SKM-1 (cell line): Measurements from ENCODE around the gene CCDC68.
"Not testable (repeated sequence)": the region's sequence is repeated elsewhere in the genome, so short reads cannot be mapped to it uniquely, and the experiment has no call there.

ENCODE experiments used
- DNase-seq: peaks from one replicate; lab custom pipeline; 2025; ENCODE audit not compliant: unreplicated experiment; lab: John Stamatoyannopoulos, UW

Gene CCDC68, protein sequence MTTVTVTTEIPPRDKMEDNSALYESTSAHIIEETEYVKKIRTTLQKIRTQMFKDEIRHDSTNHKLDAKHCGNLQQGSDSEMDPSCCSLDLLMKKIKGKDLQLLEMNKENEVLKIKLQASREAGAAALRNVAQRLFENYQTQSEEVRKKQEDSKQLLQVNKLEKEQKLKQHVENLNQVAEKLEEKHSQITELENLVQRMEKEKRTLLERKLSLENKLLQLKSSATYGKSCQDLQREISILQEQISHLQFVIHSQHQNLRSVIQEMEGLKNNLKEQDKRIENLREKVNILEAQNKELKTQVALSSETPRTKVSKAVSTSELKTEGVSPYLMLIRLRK

GRCh38 chr18:54958704-54959625 is at the start of gene CCDC68:
CCDC68 (minus strand) TSS chr18:54959461; CDS start chr18:54942791, 16,670 bp downstream.
- DNase-seq, result no peak

- no peak for DNase-seq
Measured at GRCh38 chr18:55007602-55008001, 48.3 kb upstream of the CCDC68 start.

- no peak for DNase-seq
Measured at GRCh38 chr18:55003695-55004094, 44.4 kb upstream of the CCDC68 start.

DNA sequence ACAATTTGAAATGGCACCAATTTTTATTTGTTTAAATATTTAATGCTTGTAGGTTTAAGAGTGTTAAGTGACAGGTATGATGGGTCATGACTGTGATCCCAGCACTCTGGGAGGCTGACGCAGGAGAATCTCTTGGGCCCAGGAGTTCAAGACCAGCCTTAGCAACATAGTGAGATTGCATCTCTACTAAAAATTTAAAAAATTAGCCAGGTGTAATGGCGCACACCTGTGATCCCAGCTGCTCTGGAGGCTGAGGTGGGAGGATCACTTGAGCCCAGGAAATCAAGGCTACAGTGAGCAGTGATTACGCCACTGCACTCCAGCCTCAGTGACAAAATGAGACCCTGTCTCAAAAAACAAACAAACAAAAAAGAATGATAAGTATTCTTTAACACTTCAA is 43.0 kb upstream of the CCDC68 start:
- no peak for DNase-seq

DNA sequence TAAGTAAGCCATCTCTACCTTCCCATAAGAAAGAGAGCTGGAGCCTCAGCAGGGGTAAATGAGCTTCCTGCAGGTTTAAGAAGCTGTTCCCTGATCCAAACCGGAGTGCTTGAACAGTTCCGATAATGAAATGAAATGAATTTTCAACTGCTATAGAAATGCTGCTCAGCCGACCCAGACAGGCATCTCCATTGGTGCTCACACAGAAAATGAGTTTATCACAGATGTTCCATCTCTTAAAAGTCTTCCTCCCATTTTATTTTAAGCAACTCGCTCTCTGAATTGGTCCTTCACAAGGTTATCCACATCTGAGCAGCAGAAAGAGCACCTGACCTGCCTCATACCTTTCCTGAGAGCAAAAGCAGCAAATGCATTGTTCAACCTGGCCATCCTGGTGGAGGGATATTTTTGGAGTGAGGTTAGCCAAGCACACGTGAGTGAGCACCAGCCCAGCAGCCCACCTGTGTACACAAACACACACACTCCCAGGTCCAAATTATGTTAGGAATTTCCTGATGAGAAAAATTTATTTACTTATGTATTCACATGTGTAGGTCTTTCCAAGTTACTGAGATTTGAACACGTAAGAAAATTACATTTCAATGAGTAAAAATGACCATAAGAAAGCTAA is 42.2 kb upstream of the CCDC68 start:
- no peak for DNase-seq

DNA sequence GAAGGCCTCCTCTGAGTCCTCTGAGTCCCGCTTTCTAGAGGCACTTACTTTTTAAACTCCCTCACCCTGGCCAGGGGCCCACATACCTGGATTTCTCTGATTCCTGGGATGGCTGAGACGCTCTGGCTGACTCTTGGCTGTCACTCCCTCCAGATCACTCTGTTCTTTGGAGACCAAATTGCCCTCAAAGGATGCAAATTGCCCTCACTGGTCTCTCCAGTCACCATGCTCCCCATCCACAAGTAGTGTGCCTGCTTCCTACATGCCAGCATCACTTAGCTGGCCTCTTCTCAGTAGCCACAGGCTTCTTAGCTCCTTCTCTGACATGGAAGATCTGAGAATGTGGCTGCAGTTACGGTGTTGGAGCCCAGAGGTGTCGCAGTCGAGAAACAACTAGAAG is 41.3 kb upstream of the CCDC68 start:
- DNase-seq, result no peak

- no peak for DNase-seq
Measured at GRCh38 chr18:54999016-54999415, 39.8 kb upstream of the CCDC68 start.

DNA sequence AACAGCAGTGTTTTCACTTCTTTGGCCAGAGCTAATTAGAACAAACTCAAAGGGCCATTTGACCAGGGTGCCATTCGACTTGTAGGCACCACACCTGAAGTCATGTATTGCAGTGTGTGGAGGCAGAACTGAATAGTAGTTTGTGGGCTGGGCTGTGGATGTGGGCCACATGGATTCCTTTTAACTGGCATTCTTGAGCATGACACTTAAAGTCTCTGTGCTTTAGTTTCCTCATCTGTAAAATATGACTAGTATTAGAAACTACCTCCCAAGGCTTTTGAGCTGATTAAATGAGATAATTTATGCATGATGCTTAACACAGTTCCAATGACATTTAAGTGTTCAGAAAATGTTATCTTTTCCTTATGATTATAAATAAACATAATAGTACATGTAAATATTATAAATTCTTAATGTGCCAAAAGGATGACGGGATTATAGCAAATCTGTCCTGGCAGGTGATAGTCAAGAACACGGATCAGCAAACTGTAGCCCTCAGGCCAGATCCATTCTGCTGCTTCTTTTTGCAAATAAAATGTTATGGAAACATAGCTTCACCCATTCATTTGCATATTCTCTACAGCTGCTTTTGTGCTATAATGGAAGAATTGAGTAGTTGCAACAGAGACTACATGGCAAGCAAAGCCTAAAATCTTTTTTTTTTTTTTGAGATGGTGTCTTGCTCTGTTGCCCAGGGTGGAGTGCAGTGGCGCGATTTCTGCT is 36.3 kb upstream of the CCDC68 start:
- no peak for DNase-seq

GRCh38 chr18:54991981-54992380 is 32.7 kb upstream of the CCDC68 start:
- DNase-seq, result no peak

GRCh38 chr18:54984908-54985307 is 25.6 kb upstream of the CCDC68 start:
- no peak for DNase-seq

GRCh38 chr18:54983791-54984190 is 24.5 kb upstream of the CCDC68 start:
- no peak for DNase-seq

- DNase-seq, result peak; percentile 64
Measured at GRCh38 chr18:54983041-54983686, 23.9 kb upstream of the CCDC68 start.

GRCh38 chr18:54981076-54981475 is 21.8 kb upstream of the CCDC68 start:
- no peak for DNase-seq

DNA sequence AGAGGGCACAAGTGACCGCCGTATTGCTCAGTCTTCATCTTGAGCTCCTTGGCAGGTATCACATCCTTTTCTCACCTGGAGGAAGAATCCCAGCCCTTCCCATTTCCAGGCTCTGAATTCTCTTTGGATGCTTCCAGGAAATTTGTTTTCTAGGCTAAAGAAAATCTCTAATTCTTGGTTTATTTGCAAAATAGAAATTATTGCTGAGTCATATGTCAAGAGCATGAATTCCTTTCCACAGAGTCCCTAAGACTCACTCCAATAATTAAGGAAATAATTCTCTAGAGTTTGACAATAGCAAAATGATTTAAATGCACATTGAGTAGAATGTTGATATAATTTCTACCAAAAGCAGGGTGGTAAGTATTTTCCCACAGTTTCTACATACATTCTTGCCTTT is 16.3 kb upstream of the CCDC68 start:
- DNase-seq, result no peak

GRCh38 chr18:54973046-54973445 is 13.8 kb upstream of the CCDC68 start:
- no peak for DNase-seq

DNA sequence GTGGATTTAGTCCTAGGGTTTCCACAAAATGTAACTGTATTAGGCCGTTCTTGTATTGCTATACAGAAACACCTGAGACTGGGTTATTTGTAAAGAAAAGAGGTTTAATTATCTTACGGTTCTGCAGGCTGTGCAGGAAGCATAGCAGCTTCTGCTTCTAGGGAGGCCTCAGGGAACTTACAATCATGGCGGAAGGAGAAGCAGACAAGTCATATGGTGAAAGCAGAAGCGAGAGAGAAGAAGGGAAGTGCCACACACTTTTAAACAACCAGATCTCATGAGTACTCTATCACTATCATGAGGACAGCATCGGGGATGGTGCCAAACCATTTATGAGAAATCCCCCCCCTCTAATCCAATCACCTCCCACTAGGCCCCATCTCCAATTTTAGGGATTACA is 9.5 kb upstream of the CCDC68 start:
- no peak for DNase-seq

DNA sequence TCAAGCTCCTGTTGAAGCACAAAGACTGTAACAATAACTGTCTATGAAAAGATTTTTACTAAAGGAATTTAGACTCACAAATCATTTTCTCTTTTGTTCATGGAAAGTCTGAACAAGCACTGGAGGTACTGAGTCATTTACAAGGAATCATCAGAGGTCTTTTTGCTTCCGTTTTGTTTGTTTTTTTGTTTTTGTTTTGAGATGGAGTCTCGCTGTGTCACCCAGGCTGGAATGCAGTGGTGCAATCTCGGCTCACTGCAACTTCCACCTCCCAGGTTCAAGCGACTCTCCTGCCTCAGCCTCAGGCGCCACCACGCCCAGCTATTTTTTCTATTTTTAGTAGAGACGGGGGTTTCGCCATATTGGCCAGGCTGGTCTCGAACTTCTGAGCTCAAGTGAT is 9.0 kb upstream of the CCDC68 start:
- not testable (repeated sequence) for DNase-seq

DNA sequence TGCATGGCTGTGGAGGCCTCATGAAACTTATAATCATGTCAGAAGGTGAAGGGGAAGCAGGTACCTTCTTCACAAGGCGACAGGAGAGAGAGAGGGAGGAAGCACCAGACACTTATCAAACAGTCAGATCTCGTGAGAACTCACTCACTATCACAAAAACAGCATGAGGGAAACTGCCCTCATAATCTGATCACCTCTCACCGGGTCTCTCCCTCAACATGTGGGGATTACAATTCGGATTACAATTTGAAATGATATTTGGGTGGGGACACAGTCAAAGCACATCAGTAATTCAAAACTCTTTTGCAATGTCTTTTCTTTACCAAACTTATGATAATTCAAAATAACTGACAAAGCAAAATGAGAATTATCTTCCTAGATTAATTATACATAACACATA is 8.5 kb upstream of the CCDC68 start:
- no peak for DNase-seq

- DNase-seq, result no peak
Measured at GRCh38 chr18:54964741-54965140, 5.5 kb upstream of the CCDC68 start.

DNA sequence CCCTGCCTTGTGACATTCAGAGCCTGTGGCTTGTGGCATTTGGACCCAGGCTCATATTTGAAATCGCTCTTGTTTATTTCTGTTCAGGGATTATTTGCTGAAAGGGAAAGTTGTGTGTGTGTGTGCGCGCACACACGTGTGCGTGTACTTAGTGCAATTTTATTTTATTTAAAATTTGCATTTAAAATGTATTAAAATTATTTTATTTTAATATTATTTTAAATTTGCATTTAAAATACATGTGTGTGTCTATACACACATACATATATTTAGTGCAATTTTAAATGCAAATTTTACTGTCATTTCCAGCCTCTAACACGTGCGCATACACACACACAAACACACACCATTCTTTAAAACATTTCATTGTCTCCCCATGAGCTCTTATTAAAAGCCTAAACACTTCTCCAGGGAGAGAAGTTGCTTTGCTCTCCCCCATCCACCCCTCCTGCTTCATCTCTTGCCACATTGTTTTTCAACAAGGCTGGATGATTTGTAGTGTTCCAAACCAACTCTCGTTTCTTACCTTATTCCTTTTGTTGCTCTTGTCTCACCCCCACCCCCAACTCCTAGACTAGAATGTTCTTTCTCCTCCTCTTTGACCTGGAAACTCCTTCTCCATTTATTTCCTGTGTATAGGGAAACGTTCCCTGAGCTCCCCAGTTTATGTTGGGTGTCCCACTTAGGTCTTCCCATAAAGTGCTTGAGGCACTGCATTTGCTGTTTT is 3.8 kb upstream of the CCDC68 start:
- DNase-seq, result no peak
